SH-SY5Y (cell line): Measurements from ENCODE around the gene MT3.

Source experiments
- GATA2 ChIP-seq: IDR thresholded peaks from 2 replicates; pipeline ENCODE4 v1.6.1; 2011; ENCODE audit warnings: mild to moderate bottlenecking, low read depth, low read length
- GATA3 ChIP-seq: IDR thresholded peaks from 2 replicates; pipeline ENCODE4 v1.6.1; 2011; ENCODE audit warnings: low read depth, mild to moderate bottlenecking, low read length, moderate library complexity

- no peak for TF ChIP-seq GATA2
- TF ChIP-seq GATA3 = no peak
Measured at GRCh38 chr16:56630134-56630533, 40.8 kb downstream of the MT3 start.
